HG03064 (cell line): ENCODE results near the gene AS3MT.
"Not testable (repeated sequence)": the region's sequence is repeated elsewhere in the genome, so short reads cannot be mapped to it uniquely, and the experiment has no call there.

Experiments used
- ATAC-seq: cut with Tn5 transposase; IDR thresholded peaks from one replicate; pipeline ENCODE4 v1.9.1; 2021; ENCODE audit warnings: low read depth; ENCODE audit not compliant: unreplicated experiment

AS3MT gene

DNA sequence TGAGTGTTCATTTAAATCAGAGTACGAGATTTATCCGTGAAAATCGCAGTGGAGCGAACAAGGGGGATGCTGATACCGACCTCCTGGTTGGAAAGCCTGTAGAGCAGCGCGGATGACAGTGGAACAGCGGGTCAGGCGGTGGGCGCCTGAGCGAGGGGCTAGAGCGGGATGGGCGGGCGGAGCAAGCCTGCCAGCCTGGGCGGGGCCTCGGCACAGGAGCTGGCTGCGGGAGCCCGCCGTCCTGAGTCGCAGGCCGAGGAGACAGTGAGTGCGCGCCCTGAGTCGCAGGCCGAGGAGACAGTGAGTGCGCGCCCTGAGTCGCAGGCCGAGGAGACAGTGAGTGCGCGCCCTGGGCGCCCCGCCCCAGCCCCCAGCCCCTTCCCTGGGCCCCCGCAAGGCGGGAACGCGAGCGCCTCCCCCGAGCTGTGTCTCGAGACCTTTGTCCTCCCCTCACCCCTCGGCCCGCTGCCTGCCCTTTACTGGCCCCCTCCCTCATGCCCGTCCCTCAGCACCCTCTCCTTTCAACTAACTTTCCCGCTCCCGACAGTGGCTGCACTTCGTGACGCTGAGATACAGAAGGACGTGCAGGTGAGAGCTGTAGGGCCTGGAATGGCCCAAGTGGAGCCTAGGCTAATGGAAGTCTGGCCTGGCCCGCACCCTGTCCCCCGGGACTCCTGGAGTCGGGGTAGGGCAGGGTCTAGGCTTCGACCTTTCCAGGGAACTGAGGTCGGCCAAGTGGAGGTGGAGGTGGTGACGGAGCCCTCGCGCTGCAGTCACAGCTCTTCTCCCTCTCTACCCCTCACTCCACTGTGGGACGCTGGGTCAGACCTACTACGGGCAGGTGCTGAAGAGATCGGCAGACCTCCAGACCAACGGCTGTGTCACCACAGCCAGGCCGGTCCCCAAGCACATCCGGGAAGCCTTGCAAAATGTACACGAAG lies at the start of gene AS3MT:
Gene AS3MT (plus strand): TSS at position 213 of the 941 bp plus-strand sequence. CDS start 123 bp downstream, at position 336.
- no peak for ATAC-seq

GRCh38 chr10:102820008-102820407 lies 49.3 kb upstream of the AS3MT start:
- ATAC-seq, result not testable (repeated sequence)

DNA sequence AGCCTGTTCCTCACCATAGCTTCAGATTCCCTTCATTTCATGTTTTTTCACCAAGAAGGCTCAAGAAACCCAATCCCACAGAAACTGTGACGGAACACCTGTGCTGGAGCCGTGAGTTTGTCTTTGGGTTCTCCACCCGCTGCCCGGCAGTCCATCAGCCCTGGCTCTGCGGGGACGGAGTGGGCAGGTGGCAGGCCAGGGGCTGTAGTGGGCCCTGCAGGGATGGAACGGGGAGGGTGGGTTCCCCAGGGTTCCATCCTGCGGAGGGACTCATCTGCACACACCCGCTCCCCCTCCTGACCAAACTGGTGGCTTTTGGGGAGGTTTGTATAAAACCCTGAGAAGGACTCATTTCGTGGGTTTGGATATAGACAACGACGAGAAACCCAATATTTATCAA lies 47.0 kb upstream of the AS3MT start:
- no peak for ATAC-seq

- no peak for ATAC-seq
These were observed 44.6 kb upstream of the AS3MT start for GRCh38 chr10:102824664-102825063.

DNA sequence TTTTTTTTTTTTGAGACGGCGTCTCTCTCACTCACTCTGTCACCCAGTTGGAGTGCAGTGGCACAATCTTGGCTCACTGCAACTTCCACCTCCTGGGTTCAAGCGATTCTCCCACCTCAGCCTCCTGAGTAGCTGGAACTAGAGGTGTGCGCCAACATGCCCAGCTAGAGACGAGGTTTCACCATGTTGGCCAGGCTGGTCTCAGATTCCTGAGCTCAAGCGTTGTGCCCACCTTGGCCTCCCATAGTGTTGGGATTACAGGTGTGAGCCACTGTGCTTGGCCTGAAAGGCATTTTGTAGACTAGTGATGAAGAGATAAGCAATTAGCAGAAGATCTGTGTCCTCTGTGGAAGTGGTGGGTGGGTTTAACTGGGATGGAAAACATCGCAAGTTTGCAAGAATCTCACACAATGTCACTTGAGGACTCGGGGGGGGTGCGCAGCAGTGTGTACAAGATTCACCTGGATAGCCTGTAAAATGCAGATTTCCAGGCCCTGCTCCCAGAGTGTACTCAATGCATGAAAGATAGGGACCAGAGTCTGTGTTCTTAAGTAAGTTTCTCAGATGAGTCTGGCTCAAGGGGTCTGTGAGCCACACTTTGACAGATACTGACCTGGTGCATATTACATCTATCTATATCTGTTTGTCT lies 43.0 kb upstream of the AS3MT start:
- ATAC-seq, result no peak

- ATAC-seq, result no peak
These were observed 41.7 kb upstream of the AS3MT start for GRCh38 chr10:102827597-102827975.

GRCh38 chr10:102831322-102832071 lies 37.8 kb upstream of the AS3MT start:
- ATAC-seq, result no peak

GRCh38 chr10:102832248-102832647 lies 37.0 kb upstream of the AS3MT start:
- no peak for ATAC-seq

DNA sequence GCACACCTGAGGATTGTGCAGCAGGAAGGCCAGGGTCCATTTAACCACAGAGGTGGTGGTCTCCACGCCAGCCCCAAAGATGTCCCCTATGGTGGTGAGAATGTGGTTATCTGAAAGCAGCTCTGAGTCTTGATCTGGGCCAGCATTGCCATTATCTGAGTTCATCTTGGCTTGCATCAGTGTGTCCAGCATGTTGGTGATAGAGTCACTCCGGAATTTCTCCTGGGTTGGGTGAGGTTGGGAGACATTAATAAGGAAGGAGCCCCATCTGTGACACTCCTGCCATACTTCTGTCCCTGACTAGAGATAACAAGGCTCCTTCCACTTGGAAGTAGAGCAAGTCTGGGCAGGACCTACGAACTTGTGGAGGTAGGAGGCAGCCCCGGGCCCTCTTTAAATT lies 36.3 kb upstream of the AS3MT start:
- ATAC-seq, result no peak

DNA sequence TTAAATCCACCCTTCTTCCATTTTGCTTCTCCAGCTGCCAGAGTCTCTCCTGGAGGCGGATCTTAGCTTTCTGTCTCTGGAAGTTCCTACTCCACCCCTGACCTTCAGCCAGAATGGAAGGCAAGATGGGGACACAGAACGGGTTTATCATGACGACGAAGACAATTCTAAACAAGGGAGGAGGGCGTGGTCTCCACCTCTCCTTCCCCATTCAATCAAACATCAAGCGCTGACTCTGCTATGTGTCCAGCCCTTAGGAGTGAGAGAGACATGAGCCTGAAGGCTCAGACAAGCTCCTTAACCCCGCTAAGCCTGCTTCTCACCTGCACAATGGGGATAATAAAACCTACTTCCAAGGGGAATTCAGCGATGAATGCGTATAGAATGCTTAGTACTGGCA lies 35.1 kb upstream of the AS3MT start:
- ATAC-seq, result no peak

GRCh38 chr10:102835007-102835482 lies 34.2 kb upstream of the AS3MT start:
- ATAC-seq, result no peak

GRCh38 chr10:102837230-102837721 lies 32.0 kb upstream of the AS3MT start, which contains the start of gene CYP17A1:
CYP17A1 (minus strand) TSS chr10:102837413; CDS start chr10:102837361, 52 bp downstream.
- ATAC-seq, result no peak

DNA sequence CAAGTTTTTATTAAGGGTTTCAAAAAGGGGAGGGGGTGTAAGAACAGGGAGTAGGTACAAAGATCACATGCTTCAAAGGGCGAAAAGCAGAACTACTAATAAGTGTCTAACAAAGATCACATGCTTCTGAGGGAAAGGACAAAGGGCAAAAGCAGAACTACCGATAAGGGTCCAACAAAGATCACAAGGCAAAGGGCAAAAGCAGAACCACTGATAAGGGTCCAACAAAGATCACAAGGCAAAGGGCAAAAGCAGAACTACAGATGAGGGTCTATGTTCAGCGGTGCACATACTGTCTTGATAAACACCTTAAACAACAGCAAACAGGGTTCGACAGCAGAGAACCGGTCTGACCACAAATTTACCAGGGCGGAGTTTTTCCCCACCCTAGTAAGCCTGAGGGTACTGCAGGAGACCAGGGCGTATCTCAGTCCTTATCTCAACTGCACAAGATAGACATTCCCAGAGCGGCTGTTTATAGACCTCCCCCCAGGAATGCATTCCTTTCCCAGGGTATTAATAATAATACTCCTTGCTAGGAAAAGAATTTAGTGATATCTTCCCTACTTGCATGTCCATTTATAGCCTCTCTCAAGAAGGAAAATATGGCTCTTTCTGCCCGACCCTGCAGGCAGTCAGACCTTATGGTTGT lies 30.9 kb upstream of the AS3MT start:
- ATAC-seq, result not testable (repeated sequence)

DNA sequence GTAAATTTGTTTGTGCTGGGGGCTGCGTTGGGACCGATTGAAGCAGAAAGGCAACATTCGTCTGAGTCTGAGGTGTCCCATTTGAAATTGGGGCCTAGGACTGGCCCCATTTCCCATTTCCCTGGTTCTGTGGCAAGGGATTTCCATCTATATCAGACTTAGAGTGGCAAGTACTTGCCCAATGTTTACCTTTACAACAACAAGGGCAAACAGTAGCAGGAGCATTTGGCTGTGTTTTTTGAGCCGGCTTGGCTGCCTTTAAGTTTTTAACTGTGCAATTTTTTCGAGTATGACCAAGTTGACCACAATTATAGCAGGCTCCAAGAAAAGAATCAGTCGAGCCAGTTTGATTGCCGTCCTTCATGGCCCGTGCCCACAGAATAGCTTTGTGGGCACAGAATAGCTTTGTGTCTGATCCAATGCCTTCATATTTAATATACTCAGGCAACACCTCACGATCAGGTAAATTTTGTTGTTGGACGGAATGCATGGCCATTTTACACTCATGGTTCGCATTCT lies 27.4 kb upstream of the AS3MT start:
- ATAC-seq, result no peak

GRCh38 chr10:102843139-102843538 lies 26.1 kb upstream of the AS3MT start:
- not testable (repeated sequence) for ATAC-seq

DNA sequence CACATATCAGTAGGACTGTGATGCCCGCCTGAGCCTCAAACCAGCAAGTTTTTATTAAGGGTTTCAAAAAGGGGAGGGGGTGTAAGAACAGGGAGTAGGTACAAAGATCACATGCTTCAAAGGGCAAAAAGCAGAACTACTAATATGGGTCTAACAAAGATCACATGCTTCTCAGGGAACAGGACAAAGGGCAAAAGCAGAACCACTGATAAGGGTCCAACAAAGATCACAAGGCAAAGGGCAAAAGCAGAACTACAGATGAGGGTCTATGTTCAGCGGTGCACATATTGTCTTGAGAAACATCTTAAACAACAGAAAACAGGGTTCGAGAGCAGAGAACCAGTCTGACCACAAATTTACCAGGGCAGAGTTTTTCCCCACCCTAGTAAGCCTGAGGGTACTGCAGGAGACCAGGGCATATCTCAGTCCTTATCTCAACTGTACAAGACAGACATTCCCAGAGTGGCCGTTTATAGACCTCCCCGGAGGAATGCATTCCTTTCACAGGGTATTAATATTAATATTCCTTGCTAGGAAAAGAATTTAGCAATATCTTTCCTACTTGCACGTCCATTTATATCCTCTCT lies 25.0 kb upstream of the AS3MT start:
- not testable (repeated sequence) for ATAC-seq

GRCh38 chr10:102845352-102845902 lies 23.8 kb upstream of the AS3MT start:
- ATAC-seq, result no peak

GRCh38 chr10:102850025-102850518 lies 19.2 kb upstream of the AS3MT start:
- ATAC-seq, result no peak

DNA sequence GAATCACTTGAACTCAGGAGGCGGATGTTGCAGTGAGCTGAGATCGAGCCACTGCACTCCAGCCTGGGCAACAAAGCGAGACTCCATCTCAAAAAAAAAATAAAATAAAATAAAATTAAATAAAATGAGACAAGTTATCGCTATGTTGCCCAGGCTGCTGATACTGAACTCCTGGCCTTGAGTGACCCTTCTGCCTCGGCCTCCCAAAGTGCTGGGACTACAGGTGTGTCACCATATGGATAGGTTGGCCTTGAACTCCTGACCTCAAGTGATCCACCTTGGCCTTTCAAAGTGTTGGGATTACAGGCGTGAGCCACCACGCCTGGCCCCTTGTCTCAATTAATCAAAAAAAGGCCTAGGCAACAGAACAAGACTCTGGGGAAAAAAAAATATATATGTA lies 16.0 kb upstream of the AS3MT start:
- ATAC-seq, result not testable (repeated sequence)
